ENCODE results near the gene FAM161B.

GRCh38 chr14:73955674-73956073 lies 5.8 kb upstream of the FAM161B start:
- TF ChIP-seq, protein P1, sequence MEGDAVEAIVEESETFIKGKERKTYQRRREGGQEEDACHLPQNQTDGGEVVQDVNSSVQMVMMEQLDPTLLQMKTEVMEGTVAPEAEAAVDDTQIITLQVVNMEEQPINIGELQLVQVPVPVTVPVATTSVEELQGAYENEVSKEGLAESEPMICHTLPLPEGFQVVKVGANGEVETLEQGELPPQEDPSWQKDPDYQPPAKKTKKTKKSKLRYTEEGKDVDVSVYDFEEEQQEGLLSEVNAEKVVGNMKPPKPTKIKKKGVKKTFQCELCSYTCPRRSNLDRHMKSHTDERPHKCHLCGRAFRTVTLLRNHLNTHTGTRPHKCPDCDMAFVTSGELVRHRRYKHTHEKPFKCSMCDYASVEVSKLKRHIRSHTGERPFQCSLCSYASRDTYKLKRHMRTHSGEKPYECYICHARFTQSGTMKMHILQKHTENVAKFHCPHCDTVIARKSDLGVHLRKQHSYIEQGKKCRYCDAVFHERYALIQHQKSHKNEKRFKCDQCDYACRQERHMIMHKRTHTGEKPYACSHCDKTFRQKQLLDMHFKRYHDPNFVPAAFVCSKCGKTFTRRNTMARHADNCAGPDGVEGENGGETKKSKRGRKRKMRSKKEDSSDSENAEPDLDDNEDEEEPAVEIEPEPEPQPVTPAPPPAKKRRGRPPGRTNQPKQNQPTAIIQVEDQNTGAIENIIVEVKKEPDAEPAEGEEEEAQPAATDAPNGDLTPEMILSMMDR (IDR thresholded peaks at IDR 0.05): no peak
- TF ChIP-seq POLR2A (IDR thresholded peaks at IDR 0.05): no peak
